GM18870 (cell line): ENCODE measurements around the gene OR11H7.
"Not testable (repeated sequence)": the region's sequence is repeated elsewhere in the genome, so short reads cannot be mapped to it uniquely, and the experiment has no call there.

Source experiments
- ATAC-seq: cut with Tn5 transposase; IDR thresholded peaks from one replicate; pipeline ENCODE4 v1.9.1; 2021; ENCODE audit warnings: moderate library complexity; ENCODE audit not compliant: unreplicated experiment

The OR11H7 gene

GRCh38 chr14:20277409-20277808 is 48.6 kb downstream of the OR11H7 start:
- ATAC-seq, result no peak

- ATAC-seq, result no peak
These were observed 49.6 kb downstream of the OR11H7 start for GRCh38 chr14:20278414-20278813.

- not testable (repeated sequence) for ATAC-seq
These were observed 51.5 kb downstream of the OR11H7 start for GRCh38 chr14:20280265-20280664.
